H7 (cell line): Measurements from ENCODE around the gene CBR4. TPM values are rescaled to one million over a fixed set of nuclear protein-coding genes. Genes with fewer than 3 reads are reported as not detected.

Experiments
- DNase-seq: peaks from one replicate; pipeline ENCODE4 v3.0.0; 2012
- H3K27me3 ChIP-seq: 2 replicates; pipeline ENCODE4 v1.6.0; 2011; ENCODE audit warnings: mild to moderate bottlenecking, low read length; ENCODE audit not compliant: control insufficient read depth, insufficient read depth
- H3K36me3 ChIP-seq: replicated peaks from 2 replicates; pipeline ENCODE4 v1.5.1; 2011; ENCODE audit warnings: low read length; ENCODE audit not compliant: control insufficient read depth, insufficient read depth
- H3K4me3 ChIP-seq: 2 replicates; pipeline ENCODE4 v1.5.1; 2011; ENCODE audit warnings: low read depth, mild to moderate bottlenecking, control low read depth, low read length, moderate library complexity; ENCODE audit not compliant: insufficient read depth
- total RNA-seq: library from RNA; depleted of rRNA; stranded (reverse); fragments of >200 nt; shearing (Covaris generic); gene quantifications from 2 replicates; pipeline ENCODE4 v1.2.3, GENCODE V29; 2014; rRNA removed

Gene CBR4
- 16.8 and 27.1 TPM in 2 replicates for total RNA-seq

GRCh38 chr4:169010125-169011023, at the start of gene CBR4:
CBR4 (minus strand) TSS chr4:169010255; CDS start chr4:169010089, 166 bp downstream.
- peak within 1 kb of the TSS; percentile 88 for H3K4me3 ChIP-seq
- DNase-seq = peak; percentile 83
- peaks cover 4% of the 10 kb centered on the region for H3K36me3 ChIP-seq
- no peaks in the 10 kb centered on the region for H3K27me3 ChIP-seq

GRCh38 chr4:169059306-169060211, 49.5 kb upstream of the CBR4 start:
- DNase-seq = no peak
- H3K4me3 ChIP-seq = no peak overlapping the region
- no peaks in the 10 kb centered on the region for H3K27me3 ChIP-seq
- H3K36me3 ChIP-seq = no peaks in the 10 kb centered on the region

GRCh38 chr4:169058312-169058711, 48.3 kb upstream of the CBR4 start:
- Histone ChIP-seq H3K36me3 (no peaks in the 10 kb centered on the region), H3K4me3 (no peak overlapping the region)
- DNase-seq = no peak

GRCh38 chr4:169054879-169055278, 44.8 kb upstream of the CBR4 start:
- DNase-seq = no peak
- Histone ChIP-seq H3K27me3 (no peaks in the 10 kb centered on the region), H3K36me3 (no peaks in the 10 kb centered on the region), H3K4me3 (no peak overlapping the region)

More at GRCh38 chr4:169058312-169058711, 48.3 kb upstream of the CBR4 start:
- H3K27me3 ChIP-seq = no peaks in the 10 kb centered on the region

GRCh38 chr4:169052594-169052945, 42.5 kb upstream of the CBR4 start:
- DNase-seq = no peak
- Histone ChIP-seq H3K4me3 (no peak overlapping the region), H3K36me3 (no peaks in the 10 kb centered on the region), H3K27me3 (no peaks in the 10 kb centered on the region)

GRCh38 chr4:169051761-169052593, 41.9 kb upstream of the CBR4 start:
- no peaks in the 10 kb centered on the region for H3K36me3 ChIP-seq
- no peak overlapping the region for H3K4me3 ChIP-seq
- H3K27me3 ChIP-seq = no peaks in the 10 kb centered on the region
- no peak for DNase-seq

GRCh38 chr4:169050881-169051760, 41.1 kb upstream of the CBR4 start:
- Histone ChIP-seq H3K36me3 (no peaks in the 10 kb centered on the region), H3K4me3 (no peak overlapping the region), H3K27me3 (no peaks in the 10 kb centered on the region)
- DNase-seq = no peak

- no peaks in the 10 kb centered on the region for H3K36me3 ChIP-seq
- no peak for DNase-seq
Observed at GRCh38 chr4:169050284-169050683, 40.2 kb upstream of the CBR4 start.

GRCh38 chr4:169048868-169049414, 38.9 kb upstream of the CBR4 start:
- Histone ChIP-seq H3K4me3 (no peak overlapping the region), H3K27me3 (no peaks in the 10 kb centered on the region), H3K36me3 (no peaks in the 10 kb centered on the region)
- DNase-seq = no peak

More at GRCh38 chr4:169050284-169050683, 40.2 kb upstream of the CBR4 start:
- H3K4me3 ChIP-seq = no peak overlapping the region
- H3K27me3 ChIP-seq = no peaks in the 10 kb centered on the region

- no peaks in the 10 kb centered on the region for H3K27me3 ChIP-seq
- no peak for DNase-seq
- H3K4me3 ChIP-seq = no peak overlapping the region
- H3K36me3 ChIP-seq = no peaks in the 10 kb centered on the region
Observed at GRCh38 chr4:169047956-169048355, 37.9 kb upstream of the CBR4 start.

- Histone ChIP-seq H3K27me3 (no peaks in the 10 kb centered on the region), H3K36me3 (no peaks in the 10 kb centered on the region), H3K4me3 (no peak overlapping the region)
- peak; percentile 59 for DNase-seq
Observed at GRCh38 chr4:169045862-169046584, 36.0 kb upstream of the CBR4 start.

- no peak overlapping the region for H3K4me3 ChIP-seq
- no peaks in the 10 kb centered on the region for H3K27me3 ChIP-seq
- DNase-seq = no peak
- no peaks in the 10 kb centered on the region for H3K36me3 ChIP-seq
Observed at GRCh38 chr4:169044714-169045447, 34.8 kb upstream of the CBR4 start.
